Vagina (tissue), 2 donors: ENCODE measurements around the gene MEF2D. TPM values are rescaled to one million over a fixed set of nuclear protein-coding genes. Genes with fewer than 3 reads are reported as not detected.

Experiments
- DNase-seq, 2 donors: peaks; one replicate each; pipeline ENCODE4 v3.0.0-alpha.2; 2017; ENCODE audit errors: extremely low spot score in 2 of 2
- H3K27ac ChIP-seq: fragments of 200-600 bp; sonication (generic); one replicate; pipeline ENCODE4 v1.5.1; 2019
- H3K27me3 ChIP-seq: fragments of 200-600 bp; sonication (generic); one replicate; pipeline ENCODE4 v1.5.1; 2019
- H3K36me3 ChIP-seq, 2 donors: fragments of 200-600 bp; sonication (generic); one replicate each; pipeline ENCODE4 v1.5.1; 2017 to 2019
- H3K4me1 ChIP-seq: fragments of 200-600 bp; sonication (generic); one replicate; pipeline ENCODE4 v1.5.1; 2019
- H3K4me3 ChIP-seq, 2 donors: fragments of 200-600 bp; sonication (generic); 1 replicate in 1 of 2; 2 replicates in 1 of 2; pipeline ENCODE4 v1.5.1; 2016 to 2019
- H3K9me3 ChIP-seq: fragments of 200-600 bp; sonication (generic); one replicate; pipeline ENCODE4 v1.5.1; 2019
- POLR2A ChIP-seq, 2 donors: fragments of 450-650 bp; IDR thresholded peaks; one replicate each; pipeline ENCODE4 v1.6.1; 2017; ENCODE audit warnings: antibody characterized with exemption in 2 of 2, mild to moderate bottlenecking in 2 of 2, moderate library complexity in 2 of 2
- POLR2AphosphoS5 ChIP-seq, 2 donors: sonication (generic); formaldehyde crosslinking; IDR thresholded peaks; one replicate each; pipeline ENCODE4 v1.9.0; 2017; ENCODE audit warnings: antibody characterized with exemption in 2 of 2, mild to moderate bottlenecking in 2 of 2, low read depth in 1 of 2; ENCODE audit not compliant: insufficient read depth in 1 of 2
- intact Hi-C: fragments of 100-400 bp; cut with DNase I; formaldehyde crosslinking; loops from one replicate; pipeline ENCODE4 v1.15.1; 2023
- total RNA-seq: library from RNA; depleted of rRNA; stranded (reverse); fragments of >200 nt; gene quantifications from one replicate; pipeline ENCODE4 v1.2.3, GENCODE V29; 2016
- TF ChIP-seq, protein P1 (sequence below), 3 experiments: fragments of 450-650 bp in 2 of 3; fragments of 200-600 bp in 1 of 3; sonication (generic) in 1 of 3; IDR thresholded peaks; one replicate each; pipeline ENCODE4 v1.5.1; 2017 to 2019; ENCODE audit warnings: antibody characterized with exemption in 3 of 3, mild to moderate bottlenecking in 2 of 3, moderate library complexity in 2 of 3

The MEF2D gene
- total RNA-seq, 1 donor from 2014 or later = 33.9 TPM

DNA sequence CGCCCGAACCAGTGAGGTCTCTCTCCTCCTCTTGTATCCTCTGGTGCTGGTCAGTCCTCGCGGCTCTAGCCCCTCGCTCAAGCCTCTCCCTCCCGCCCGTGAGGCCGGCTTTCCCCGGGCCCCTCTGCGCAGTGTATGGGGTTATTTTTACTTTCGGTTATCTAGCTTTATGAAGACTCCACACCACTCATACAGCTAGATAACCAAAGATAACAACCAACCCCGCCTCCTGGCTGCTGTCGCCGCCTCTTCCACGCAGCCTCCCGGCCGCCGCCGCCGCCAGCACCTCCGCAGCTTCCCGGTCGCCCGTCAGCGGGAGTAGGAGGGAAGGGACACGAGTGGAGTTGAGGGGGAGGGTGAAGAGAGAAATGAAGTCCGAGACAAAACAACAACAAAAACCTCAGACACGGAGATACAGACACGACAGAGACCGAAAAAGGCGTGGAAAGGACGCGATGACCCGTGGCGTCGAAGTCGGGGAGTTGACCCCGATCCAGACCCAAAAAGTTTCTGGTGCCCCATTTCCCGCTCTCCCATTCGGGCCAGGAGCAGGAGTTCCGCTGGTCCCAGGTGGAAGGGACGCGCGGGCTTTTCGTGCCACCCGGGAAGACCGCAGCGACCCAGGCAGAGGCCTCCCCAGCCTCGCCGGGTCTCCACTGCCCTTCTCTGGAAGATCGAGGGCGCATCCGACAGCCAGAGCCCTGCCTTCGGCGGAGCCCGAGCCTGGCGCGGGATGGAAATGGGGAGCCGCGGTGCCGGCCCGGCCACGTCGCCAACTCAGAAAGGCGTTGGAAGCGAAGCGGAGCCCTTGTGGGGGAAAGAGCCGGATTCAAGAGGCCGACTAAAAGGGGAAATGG is 80.1 kb downstream of the MEF2D start:
- intact Hi-C loops = no loop called here
- H3K9me3 ChIP-seq = no peaks in the 10 kb centered on the region
- peaks cover 20% of the 10 kb centered on the region for H3K27me3 ChIP-seq
- H3K36me3 ChIP-seq = no peaks in the 10 kb centered on the region
- H3K27ac ChIP-seq = no peak overlapping the region
- peak overlapping the region; percentile 37 to 44 for H3K4me3 ChIP-seq
- TF ChIP-seq POLR2A (IDR thresholded peaks at IDR 0.05) (no peak), POLR2AphosphoS5 (IDR thresholded peaks at IDR 0.05; ENCODE audit: insufficient read depth in 1 of 2, low read depth in 1 of 2) (no peak)
- TF ChIP-seq, protein P1, sequence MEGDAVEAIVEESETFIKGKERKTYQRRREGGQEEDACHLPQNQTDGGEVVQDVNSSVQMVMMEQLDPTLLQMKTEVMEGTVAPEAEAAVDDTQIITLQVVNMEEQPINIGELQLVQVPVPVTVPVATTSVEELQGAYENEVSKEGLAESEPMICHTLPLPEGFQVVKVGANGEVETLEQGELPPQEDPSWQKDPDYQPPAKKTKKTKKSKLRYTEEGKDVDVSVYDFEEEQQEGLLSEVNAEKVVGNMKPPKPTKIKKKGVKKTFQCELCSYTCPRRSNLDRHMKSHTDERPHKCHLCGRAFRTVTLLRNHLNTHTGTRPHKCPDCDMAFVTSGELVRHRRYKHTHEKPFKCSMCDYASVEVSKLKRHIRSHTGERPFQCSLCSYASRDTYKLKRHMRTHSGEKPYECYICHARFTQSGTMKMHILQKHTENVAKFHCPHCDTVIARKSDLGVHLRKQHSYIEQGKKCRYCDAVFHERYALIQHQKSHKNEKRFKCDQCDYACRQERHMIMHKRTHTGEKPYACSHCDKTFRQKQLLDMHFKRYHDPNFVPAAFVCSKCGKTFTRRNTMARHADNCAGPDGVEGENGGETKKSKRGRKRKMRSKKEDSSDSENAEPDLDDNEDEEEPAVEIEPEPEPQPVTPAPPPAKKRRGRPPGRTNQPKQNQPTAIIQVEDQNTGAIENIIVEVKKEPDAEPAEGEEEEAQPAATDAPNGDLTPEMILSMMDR (IDR thresholded peaks at IDR 0.05) = no peak
- no peak for DNase-seq
- peaks cover 26% of the 10 kb centered on the region for H3K4me1 ChIP-seq

GRCh38 chr1:156419854-156420204 is 80.7 kb downstream of the MEF2D start:
- no peaks in the 10 kb centered on the region for H3K36me3 ChIP-seq
- H3K4me1 ChIP-seq = peaks cover 26% of the 10 kb centered on the region
- peak overlapping the region; percentile 37 to 44 for H3K4me3 ChIP-seq
- H3K27me3 ChIP-seq = peaks cover 20% of the 10 kb centered on the region
- H3K27ac ChIP-seq = no peak overlapping the region
- intact Hi-C loops = no loop called here
- no peak for DNase-seq
- no peaks in the 10 kb centered on the region for H3K9me3 ChIP-seq
- TF ChIP-seq POLR2A (IDR thresholded peaks at IDR 0.05) = no peak
- TF ChIP-seq, protein P1 (IDR thresholded peaks at IDR 0.05) = no peak
- no peak for TF ChIP-seq POLR2AphosphoS5 (IDR thresholded peaks at IDR 0.05; ENCODE audit: insufficient read depth in 1 of 2, low read depth in 1 of 2)

GRCh38 chr1:156418416-156419070 is 82.0 kb downstream of the MEF2D start:
- intact Hi-C loops = no loop called here
- Histone ChIP-seq H3K27ac (no peak overlapping the region), H3K9me3 (no peaks in the 10 kb centered on the region), H3K27me3 (peaks cover 20% of the 10 kb centered on the region), H3K4me1 (peaks cover 26% of the 10 kb centered on the region), H3K36me3 (no peaks in the 10 kb centered on the region), H3K4me3 (no peak overlapping the region)
- TF ChIP-seq POLR2AphosphoS5 (IDR thresholded peaks at IDR 0.05; ENCODE audit: insufficient read depth in 1 of 2, low read depth in 1 of 2) = no peak
- TF ChIP-seq POLR2A (IDR thresholded peaks at IDR 0.05) = no peak
- TF ChIP-seq, protein P1 (IDR thresholded peaks at IDR 0.05) = no peak
- no peak for DNase-seq

GRCh38 chr1:156417401-156418020 is 83.1 kb downstream of the MEF2D start:
- no peak for TF ChIP-seq POLR2AphosphoS5 (IDR thresholded peaks at IDR 0.05; ENCODE audit: insufficient read depth in 1 of 2, low read depth in 1 of 2)
- TF ChIP-seq, protein P1 (IDR thresholded peaks at IDR 0.05) = no peak
- H3K4me1 ChIP-seq = peaks cover 26% of the 10 kb centered on the region
- no peaks in the 10 kb centered on the region for H3K9me3 ChIP-seq
- H3K27me3 ChIP-seq = peaks cover 20% of the 10 kb centered on the region
- intact Hi-C loops = no loop called here
- no peak for DNase-seq
- H3K36me3 ChIP-seq = no peaks in the 10 kb centered on the region
- H3K27ac ChIP-seq = no peak overlapping the region
- no peak overlapping the region for H3K4me3 ChIP-seq
